Mesendoderm (in vitro differentiated cells): Measurements from ENCODE around the gene MGAT4A.

Experiments
- DNase-seq: peaks from one replicate; pipeline ENCODE4 v3.0.0; 2013
- H2AK5ac ChIP-seq: 2 replicates; pipeline ENCODE4 v1.6.1; 2013; ENCODE audit warnings: low read length, inconsistent platforms
- H2BK120ac ChIP-seq: 2 replicates; pipeline ENCODE4 v1.6.1; 2013; ENCODE audit warnings: low read depth, mild to moderate bottlenecking, low read length, moderate library complexity, mixed read lengths
- H2BK15ac ChIP-seq: replicated peaks from 2 replicates; pipeline ENCODE4 v1.6.1; 2013; ENCODE audit warnings: low read depth, mild to moderate bottlenecking, moderate library complexity
- H2BK5ac ChIP-seq: 2 replicates; pipeline ENCODE4 v1.6.1; 2013; ENCODE audit warnings: low read length, inconsistent platforms
- H3K18ac ChIP-seq: 2 replicates; pipeline ENCODE4 v1.6.1; 2013; ENCODE audit warnings: mild to moderate bottlenecking, low read length, mixed read lengths
- H3K23ac ChIP-seq: one replicate; pipeline ENCODE4 v1.6.1; 2013; ENCODE audit warnings: low read length
- H3K27ac ChIP-seq: 2 replicates; pipeline ENCODE4 v1.5.1; 2013; ENCODE audit warnings: low read depth, mild to moderate bottlenecking, inconsistent platforms, low read length, moderate library complexity
- H3K27me3 ChIP-seq: 2 replicates; pipeline ENCODE4 v1.6.1; 2013; ENCODE audit warnings: low read length, control low read depth, mild to moderate bottlenecking, inconsistent platforms; ENCODE audit not compliant: insufficient read depth, poor library complexity
- H3K36me3 ChIP-seq: 2 replicates; pipeline ENCODE4 v1.6.1; 2013; ENCODE audit warnings: low read length, inconsistent platforms; ENCODE audit not compliant: control insufficient read depth, insufficient read depth
- H3K4ac ChIP-seq: one replicate; pipeline ENCODE4 v1.6.1; 2013; ENCODE audit warnings: low read depth, mild to moderate bottlenecking, low read length, moderate library complexity
- H3K4me1 ChIP-seq: 2 replicates; pipeline ENCODE4 v1.6.1; 2013; ENCODE audit warnings: low read depth, low read length, inconsistent platforms; ENCODE audit not compliant: control insufficient read depth
- H3K4me2 ChIP-seq: 2 replicates; pipeline ENCODE4 v1.6.1; 2013; ENCODE audit warnings: low read length
- H3K4me3 ChIP-seq: 2 replicates; pipeline ENCODE4 v1.5.1; 2013; ENCODE audit warnings: mild to moderate bottlenecking, low read length
- H3K56ac ChIP-seq: one replicate; pipeline ENCODE4 v1.6.1; 2013; ENCODE audit warnings: low read length
- H3K79me1 ChIP-seq: 2 replicates; pipeline ENCODE4 v1.6.1; 2013; ENCODE audit warnings: low read length, inconsistent platforms
- H3K79me2 ChIP-seq: 2 replicates; pipeline ENCODE4 v1.6.1; 2013; ENCODE audit warnings: mild to moderate bottlenecking, low read length; ENCODE audit not compliant: control insufficient read depth, insufficient read depth
- H3K9ac ChIP-seq: 2 replicates; pipeline ENCODE4 v1.6.1; 2013; ENCODE audit warnings: low read length, inconsistent platforms
- H4K5ac ChIP-seq: one replicate; pipeline ENCODE4 v1.6.1; 2013; ENCODE audit warnings: low read length
- H4K8ac ChIP-seq: one replicate; pipeline ENCODE4 v1.6.1; 2013; ENCODE audit warnings: low read depth, mild to moderate bottlenecking, control low read depth, low read length, moderate library complexity
- WGBS: extraction: QIAGEN DNeasy Blood & Tissue Kit; methylation state at CpG from one replicate; pipeline ENCODE4 v1.1.7; 2013; ENCODE audit warnings: low lambda C conversion rate, missing lambda C conversion rate; ENCODE audit not compliant: insufficient coverage; ENCODE audit errors: extremely low coverage; 5-methylcytosine and 5-hydroxymethylcytosine counted together

Gene MGAT4A

DNA sequence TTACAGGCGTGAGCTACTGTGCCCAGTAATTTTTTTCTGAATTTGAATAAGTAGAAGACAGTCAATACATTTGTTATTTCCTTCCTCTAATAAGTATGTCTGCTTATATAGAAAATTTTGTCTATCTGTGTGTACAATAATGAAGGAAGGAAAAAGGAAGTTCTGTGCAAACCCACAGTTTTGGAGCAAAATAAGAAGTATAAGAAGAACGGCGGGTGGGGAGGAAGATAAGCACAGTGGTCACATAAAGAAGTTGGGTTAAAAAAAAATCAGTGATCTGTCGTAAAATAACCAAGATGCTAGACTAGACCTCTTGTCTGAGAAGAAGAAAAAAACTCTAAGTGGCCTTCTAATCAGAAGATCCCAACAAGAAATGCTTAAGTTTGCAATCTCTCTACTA, 20.2 kb downstream of the MGAT4A start:
- Histone ChIP-seq H3K4me1 (no peaks in the 10 kb centered on the region), H3K27ac (no peak overlapping the region), H3K56ac (no peak overlapping the region), H2BK15ac (no peak overlapping the region), H4K8ac (no peak overlapping the region), H3K27me3 (no peaks in the 10 kb centered on the region), H3K9ac (no peak overlapping the region), H3K18ac (no peak overlapping the region), H4K5ac (no peak overlapping the region), H3K4me3 (no peak overlapping the region), H3K23ac (no peak overlapping the region), H2BK120ac (no peak overlapping the region), H3K79me1 (no peaks in the 10 kb centered on the region), H3K4ac (no peak overlapping the region), H3K79me2 (no peaks in the 10 kb centered on the region), H2AK5ac (no peak overlapping the region), H2BK5ac (no peak overlapping the region), H3K36me3 (no peaks in the 10 kb centered on the region), H3K4me2 (no peak overlapping the region)
- WGBS, result no CpG with 5 or more reads among the region's 4 CpGs
- no peak for DNase-seq

DNA sequence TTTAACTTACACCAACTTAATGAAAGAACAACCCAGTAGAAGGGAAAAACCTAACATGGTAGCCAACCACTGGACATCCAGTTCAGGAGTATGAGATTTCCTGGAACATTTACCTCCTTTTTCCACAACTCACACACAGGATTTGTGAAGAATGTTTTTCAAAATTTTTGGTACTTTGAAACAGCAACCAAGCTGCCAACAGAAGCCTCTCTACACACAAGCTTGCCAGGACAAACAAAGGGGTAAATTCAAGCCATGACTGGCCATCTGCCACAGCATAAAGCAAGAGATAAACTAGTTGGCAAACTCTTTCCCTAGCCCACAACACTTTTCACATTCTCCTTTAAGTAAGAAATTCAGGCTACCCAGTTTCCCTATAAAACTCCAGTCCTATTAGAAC, 21.4 kb downstream of the MGAT4A start:
- Histone ChIP-seq H3K27ac (no peak overlapping the region), H2BK120ac (no peak overlapping the region), H2BK5ac (no peak overlapping the region), H4K5ac (no peak overlapping the region), H3K27me3 (no peaks in the 10 kb centered on the region), H3K18ac (no peak overlapping the region), H2AK5ac (no peak overlapping the region), H3K9ac (no peak overlapping the region), H3K79me1 (no peaks in the 10 kb centered on the region), H3K4me1 (no peaks in the 10 kb centered on the region), H3K4me2 (no peak overlapping the region), H3K4me3 (no peak overlapping the region), H3K36me3 (no peaks in the 10 kb centered on the region), H3K4ac (no peak overlapping the region), H3K56ac (no peak overlapping the region), H3K79me2 (no peaks in the 10 kb centered on the region), H3K23ac (no peak overlapping the region), H2BK15ac (no peak overlapping the region), H4K8ac (no peak overlapping the region)
- no peak for DNase-seq

DNA sequence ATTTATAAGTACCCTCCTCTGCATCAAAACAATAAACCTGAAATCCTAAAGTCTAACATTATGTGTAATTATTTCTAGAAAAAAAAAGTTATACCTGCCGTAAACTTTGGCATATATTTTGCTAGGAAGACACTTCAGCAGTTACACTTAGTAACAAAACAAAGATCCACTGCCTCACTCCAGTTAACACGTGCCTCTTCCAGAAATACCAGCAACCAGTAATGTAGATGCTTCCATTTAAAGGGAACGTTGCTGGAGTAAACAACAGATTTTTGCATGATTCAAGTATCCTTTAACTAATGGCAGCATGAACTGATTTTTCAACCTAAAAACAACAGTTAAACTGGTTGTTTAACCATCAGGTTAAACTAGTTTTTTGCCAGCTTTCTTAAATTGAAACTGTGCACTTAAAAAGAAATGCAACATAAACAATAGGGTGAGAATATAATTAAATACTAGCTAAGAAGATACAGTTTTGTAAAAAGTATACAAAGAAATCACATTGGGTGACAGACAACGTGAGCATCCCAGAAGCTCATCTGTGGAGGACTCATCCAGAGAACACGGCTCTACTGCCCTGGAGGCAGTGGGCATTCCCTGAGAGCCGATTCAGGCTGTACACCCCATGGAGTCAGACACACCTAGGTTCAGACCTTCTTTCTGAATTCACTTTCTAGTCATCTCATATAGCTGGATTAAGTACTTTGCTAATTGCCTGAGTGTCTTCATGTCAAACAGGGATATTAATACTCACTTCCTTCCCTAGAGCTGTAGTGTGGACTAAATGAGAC, 22.3 kb downstream of the MGAT4A start:
- no peak overlapping the region for H3K4ac ChIP-seq
- no peak overlapping the region for H3K18ac ChIP-seq
- no peak overlapping the region for H3K4me2 ChIP-seq
- no peak for DNase-seq
- H3K4me3 ChIP-seq, result no peak overlapping the region
- H3K79me1 ChIP-seq, result no peaks in the 10 kb centered on the region
- no peaks in the 10 kb centered on the region for H3K36me3 ChIP-seq
- H3K27ac ChIP-seq, result no peak overlapping the region
- H3K4me1 ChIP-seq, result no peaks in the 10 kb centered on the region
- H2BK5ac ChIP-seq, result no peak overlapping the region
- no peak overlapping the region for H3K9ac ChIP-seq
- H3K23ac ChIP-seq, result no peak overlapping the region
- H2AK5ac ChIP-seq, result no peak overlapping the region
- H3K56ac ChIP-seq, result no peak overlapping the region
- no peak overlapping the region for H2BK120ac ChIP-seq
- H3K79me2 ChIP-seq, result no peaks in the 10 kb centered on the region
- no peak overlapping the region for H4K5ac ChIP-seq
- H2BK15ac ChIP-seq, result no peak overlapping the region
- H4K8ac ChIP-seq, result no peak overlapping the region
- WGBS, result no CpG with 5 or more reads among the region's 6 CpGs
- no peaks in the 10 kb centered on the region for H3K27me3 ChIP-seq

DNA sequence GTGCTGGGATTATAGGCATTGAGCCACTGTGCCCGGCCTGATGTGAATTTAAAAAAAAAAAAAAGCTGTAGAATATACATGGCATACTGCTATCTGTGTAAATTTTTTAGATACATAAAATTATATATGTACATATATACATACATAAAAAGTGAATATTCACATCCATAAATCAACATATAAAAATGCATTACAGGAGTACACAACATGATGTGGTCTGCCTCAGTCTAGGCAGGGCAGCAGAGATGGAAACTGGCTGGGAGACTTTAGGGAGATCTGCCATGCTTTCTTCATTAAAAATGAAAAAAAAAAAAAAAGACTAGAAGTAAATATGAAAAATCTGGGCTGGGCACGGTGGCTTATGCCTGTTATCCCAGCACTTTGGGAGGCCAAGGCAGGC, 24.3 kb downstream of the MGAT4A start:
- no peaks in the 10 kb centered on the region for H3K4me1 ChIP-seq
- no peak overlapping the region for H2BK120ac ChIP-seq
- no peak overlapping the region for H3K9ac ChIP-seq
- WGBS, result no CpG with 5 or more reads among the region's 2 CpGs
- H3K36me3 ChIP-seq, result no peaks in the 10 kb centered on the region
- no peaks in the 10 kb centered on the region for H3K79me2 ChIP-seq
- no peak overlapping the region for H3K4me3 ChIP-seq
- no peak overlapping the region for H4K5ac ChIP-seq
- no peak overlapping the region for H2BK5ac ChIP-seq
- H3K79me1 ChIP-seq, result no peaks in the 10 kb centered on the region
- no peak overlapping the region for H3K23ac ChIP-seq
- no peak overlapping the region for H3K56ac ChIP-seq
- no peak for DNase-seq
- H2BK15ac ChIP-seq, result no peak overlapping the region
- H3K18ac ChIP-seq, result no peak overlapping the region
- no peak overlapping the region for H3K4me2 ChIP-seq
- H3K27me3 ChIP-seq, result no peaks in the 10 kb centered on the region
- no peak overlapping the region for H2AK5ac ChIP-seq
- no peak overlapping the region for H3K27ac ChIP-seq
- H4K8ac ChIP-seq, result no peak overlapping the region
- no peak overlapping the region for H3K4ac ChIP-seq

DNA sequence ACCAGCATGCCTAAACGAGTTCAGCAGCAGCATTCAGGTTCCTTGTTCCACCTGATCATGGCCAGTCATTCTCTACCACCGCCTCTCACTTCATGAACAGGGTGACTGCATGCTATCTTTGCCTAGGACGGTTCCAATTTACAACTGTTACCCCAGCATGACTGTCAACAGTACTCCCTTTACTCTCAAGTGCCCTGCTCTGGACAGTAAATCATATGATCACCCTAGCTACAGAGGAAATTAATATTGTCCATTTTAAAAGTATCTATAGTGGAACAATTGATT, 25.7 kb downstream of the MGAT4A start:
- H3K27ac ChIP-seq, result no peak overlapping the region
- no peak overlapping the region for H3K23ac ChIP-seq
- H3K9ac ChIP-seq, result no peak overlapping the region
- H3K4me2 ChIP-seq, result no peak overlapping the region
- H3K4me1 ChIP-seq, result no peaks in the 10 kb centered on the region
- no peaks in the 10 kb centered on the region for H3K79me1 ChIP-seq
- H4K5ac ChIP-seq, result no peak overlapping the region
- no peak overlapping the region for H4K8ac ChIP-seq
- H2BK15ac ChIP-seq, result no peak overlapping the region
- no peak overlapping the region for H3K18ac ChIP-seq
- no peak overlapping the region for H3K56ac ChIP-seq
- H3K36me3 ChIP-seq, result no peaks in the 10 kb centered on the region
- no peaks in the 10 kb centered on the region for H3K27me3 ChIP-seq
- H2BK120ac ChIP-seq, result no peak overlapping the region
- WGBS, result no CpG with 5 or more reads among the region's 3 CpGs
- H3K4me3 ChIP-seq, result no peak overlapping the region
- H3K79me2 ChIP-seq, result no peaks in the 10 kb centered on the region
- no peak overlapping the region for H3K4ac ChIP-seq
- H2AK5ac ChIP-seq, result no peak overlapping the region
- no peak for DNase-seq
- H2BK5ac ChIP-seq, result no peak overlapping the region
